Measurements from ENCODE around the gene TMEM82.

- no peak for TF ChIP-seq CTCF (IDR thresholded peaks at IDR 0.05)
- no peak for TF ChIP-seq GATA2 (CRISPR knock-in tag; IDR thresholded peaks at IDR 0.05)
- no peak for TF ChIP-seq YY1 (IDR thresholded peaks at IDR 0.05; ENCODE audit: low read depth)
- TF ChIP-seq, protein P1, sequence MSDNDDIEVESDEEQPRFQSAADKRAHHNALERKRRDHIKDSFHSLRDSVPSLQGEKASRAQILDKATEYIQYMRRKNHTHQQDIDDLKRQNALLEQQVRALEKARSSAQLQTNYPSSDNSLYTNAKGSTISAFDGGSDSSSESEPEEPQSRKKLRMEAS (IDR thresholded peaks at IDR 0.05; ENCODE audit: low read depth) = no peak
- TF ChIP-seq NRF1 (IDR thresholded peaks at IDR 0.05; ENCODE audit: low read depth, low read length) = no peak
Observed at GRCh38 chr1:15734296-15734695, 8.0 kb upstream of the TMEM82 start.

Measured in SK-N-SH (cell line).